Inflammatory macrophage treated with lipopolysaccharide for 4 hours (primary cell): Measurements from ENCODE around the gene POU6F2.

Experiments
- DNase-seq: peaks from one replicate; pipeline ENCODE4 v3.0.0-alpha.2; 2020

Gene POU6F2

GRCh38 chr7:39410582-39410981 lies 432.9 kb downstream of the POU6F2 start:
- no peak for DNase-seq

GRCh38 chr7:39413636-39414223 lies 436.0 kb downstream of the POU6F2 start:
- DNase-seq: no peak

DNA sequence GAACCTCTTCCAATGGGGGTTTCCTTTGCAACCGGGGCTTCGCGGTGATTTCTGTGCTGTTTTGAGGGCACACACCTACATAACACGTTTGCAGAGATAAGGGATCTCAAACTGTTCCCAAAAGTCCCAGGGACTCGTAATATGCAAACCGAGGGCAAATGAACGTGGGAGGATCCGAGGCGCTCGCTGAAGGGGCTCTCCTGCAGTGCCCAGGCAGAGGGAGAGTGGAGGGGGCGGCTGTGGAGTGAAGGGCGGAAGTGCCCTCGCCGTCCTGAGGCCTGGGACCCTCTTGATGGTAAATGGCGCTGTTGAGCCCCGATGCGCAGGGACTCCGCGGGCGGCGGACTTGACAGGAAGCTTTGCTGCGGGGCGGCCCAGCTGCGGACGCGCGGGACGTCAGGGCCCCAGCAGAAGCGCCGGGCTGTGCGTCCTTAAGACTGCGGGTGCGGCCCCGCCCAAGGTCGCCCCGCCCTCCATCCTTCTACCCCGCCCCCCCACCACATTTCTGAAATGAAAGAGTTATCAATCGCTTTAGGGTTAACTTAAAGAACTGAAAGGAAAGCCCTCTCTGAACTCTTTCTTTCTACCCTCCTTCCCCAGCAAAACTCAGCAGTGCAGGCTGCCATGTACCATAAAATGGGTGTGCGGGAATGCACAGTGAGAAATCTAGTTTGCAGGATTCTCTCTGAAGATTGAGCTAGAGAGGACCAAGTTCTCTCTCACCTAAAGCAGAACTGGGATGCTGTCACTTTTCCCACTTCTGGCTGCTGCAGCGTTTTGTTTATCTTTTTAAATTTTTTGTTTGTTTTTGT lies 436.7 kb downstream of the POU6F2 start:
- peak; percentile 33 for DNase-seq

GRCh38 chr7:39415091-39415787 lies 437.5 kb downstream of the POU6F2 start:
- DNase-seq: no peak

GRCh38 chr7:39416866-39417265 lies 439.2 kb downstream of the POU6F2 start:
- no peak for DNase-seq

GRCh38 chr7:39417642-39418041 lies 439.9 kb downstream of the POU6F2 start:
- DNase-seq: no peak

- no peak for DNase-seq
These were observed 443.5 kb downstream of the POU6F2 start for GRCh38 chr7:39421251-39421650.

- no peak for DNase-seq
These were observed 444.0 kb downstream of the POU6F2 start for GRCh38 chr7:39421661-39422060.

DNA sequence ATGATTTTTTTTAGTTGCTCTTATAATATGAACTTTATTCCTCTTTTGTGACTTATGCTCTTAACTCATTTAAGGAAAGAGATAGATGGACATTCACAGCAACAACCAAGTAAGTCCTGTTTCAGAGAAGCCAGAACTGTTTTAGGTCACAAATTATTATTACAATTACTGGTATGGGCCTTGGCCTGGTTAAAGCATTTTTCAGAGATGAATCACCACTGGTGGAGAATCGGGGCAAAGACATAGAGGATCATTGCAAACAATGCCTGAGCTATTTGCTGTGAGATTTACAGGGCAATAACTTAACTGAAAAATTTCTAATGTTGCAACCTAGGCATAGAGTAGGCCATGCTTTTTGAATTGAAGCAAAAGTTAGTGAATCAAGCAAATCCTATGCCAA lies 450.5 kb downstream of the POU6F2 start:
- DNase-seq: no peak

DNA sequence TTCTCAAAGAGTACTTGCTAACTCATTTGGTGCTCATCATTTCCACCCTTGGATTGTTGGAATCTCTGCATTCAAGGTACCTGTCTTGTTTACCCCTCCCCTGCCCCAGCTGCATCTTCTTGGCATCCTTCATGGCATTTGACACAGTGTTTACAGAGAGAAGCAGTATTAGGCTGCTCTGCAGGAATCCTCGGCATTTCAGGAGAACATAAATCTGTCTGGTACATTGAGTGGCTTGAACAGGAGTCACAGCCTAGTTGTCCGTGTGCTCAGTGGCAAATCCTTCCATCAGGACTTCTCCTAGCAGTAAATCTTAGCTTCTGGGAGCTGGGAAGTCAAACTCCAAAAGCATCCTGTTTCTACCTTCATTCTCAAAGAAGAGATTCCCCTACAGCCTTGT lies 451.7 kb downstream of the POU6F2 start:
- DNase-seq: no peak

GRCh38 chr7:39430441-39430840 lies 452.7 kb downstream of the POU6F2 start:
- no peak for DNase-seq

DNA sequence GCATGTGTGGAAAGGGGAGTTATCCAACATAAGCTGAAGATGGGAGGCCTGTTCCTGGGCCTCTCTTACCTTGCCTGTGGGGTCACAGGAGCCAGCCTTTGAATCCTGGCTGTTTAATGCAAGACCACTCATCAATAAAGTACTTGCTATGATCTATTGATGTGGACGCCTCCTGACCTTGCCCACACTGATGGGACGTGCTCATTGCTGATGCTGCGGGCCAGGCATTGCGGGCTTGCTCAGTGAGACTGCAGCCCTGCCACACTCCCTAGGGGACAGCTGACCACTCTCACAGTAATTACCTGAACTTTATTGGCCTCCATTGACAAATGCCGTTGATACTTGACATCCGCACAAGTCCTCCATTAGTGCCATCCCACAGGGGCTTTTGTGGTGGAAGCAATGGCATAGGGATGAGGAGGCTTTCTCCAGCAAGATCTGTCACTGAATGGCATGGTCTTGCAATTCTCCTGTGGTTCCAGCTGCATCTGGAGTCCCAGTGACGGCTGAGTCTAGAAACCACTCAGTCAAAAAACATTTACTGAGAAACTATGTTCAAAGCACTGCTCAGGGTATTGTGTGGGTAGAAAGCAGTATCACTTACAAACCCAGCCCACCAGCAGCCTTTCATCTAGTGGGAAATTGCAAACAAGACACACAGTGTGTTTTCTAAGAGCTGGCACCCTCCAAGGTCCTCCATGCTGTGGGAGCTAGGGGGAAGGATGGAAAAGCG lies 453.4 kb downstream of the POU6F2 start:
- DNase-seq: no peak

GRCh38 chr7:39432368-39432767 lies 454.7 kb downstream of the POU6F2 start:
- DNase-seq: no peak

- DNase-seq: no peak
These were observed 455.2 kb downstream of the POU6F2 start for GRCh38 chr7:39432807-39433416.

DNA sequence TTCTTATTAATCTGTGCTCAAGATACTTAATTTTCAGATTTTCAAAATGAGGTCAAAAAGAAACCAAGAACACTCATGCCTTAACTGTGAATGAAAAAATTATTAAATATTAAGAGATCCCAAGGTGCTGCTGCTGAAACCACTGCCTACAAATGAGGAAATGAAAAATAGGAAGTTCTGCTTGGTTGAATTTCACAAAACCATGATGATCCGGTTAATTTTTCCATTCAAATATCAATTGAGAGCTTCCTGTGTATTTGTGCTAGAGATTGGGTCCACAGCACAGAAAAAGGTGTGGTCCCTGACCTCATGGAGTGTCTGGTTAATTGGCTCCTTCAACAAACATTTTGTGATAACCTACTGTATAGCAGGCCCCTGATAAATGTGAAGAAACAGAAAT lies 455.8 kb downstream of the POU6F2 start:
- DNase-seq: peak; percentile 36

- DNase-seq: no peak
These were observed 456.3 kb downstream of the POU6F2 start for GRCh38 chr7:39434012-39434411.

- DNase-seq: no peak
These were observed 468.8 kb downstream of the POU6F2 start for GRCh38 chr7:39446546-39446945.

DNA sequence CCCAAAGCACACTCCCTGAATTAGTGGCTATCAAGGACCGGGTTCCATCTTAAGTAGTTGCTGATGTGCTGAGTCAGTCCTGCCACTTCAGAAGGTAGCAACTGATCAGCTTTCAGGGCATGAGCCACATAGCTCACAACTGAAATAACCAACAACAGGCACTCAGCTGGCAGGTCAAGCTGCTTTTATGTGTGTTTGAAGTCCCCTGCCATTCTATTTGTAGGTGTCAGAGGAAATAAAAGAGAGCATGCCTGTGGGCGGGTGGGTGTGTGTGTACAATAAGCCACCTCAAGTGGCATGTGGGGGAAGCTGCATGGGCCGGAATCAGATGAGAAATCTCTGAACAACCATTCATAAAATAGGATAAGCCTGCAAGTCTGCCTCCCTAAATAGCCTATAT lies 474.2 kb downstream of the POU6F2 start:
- no peak for DNase-seq

DNA sequence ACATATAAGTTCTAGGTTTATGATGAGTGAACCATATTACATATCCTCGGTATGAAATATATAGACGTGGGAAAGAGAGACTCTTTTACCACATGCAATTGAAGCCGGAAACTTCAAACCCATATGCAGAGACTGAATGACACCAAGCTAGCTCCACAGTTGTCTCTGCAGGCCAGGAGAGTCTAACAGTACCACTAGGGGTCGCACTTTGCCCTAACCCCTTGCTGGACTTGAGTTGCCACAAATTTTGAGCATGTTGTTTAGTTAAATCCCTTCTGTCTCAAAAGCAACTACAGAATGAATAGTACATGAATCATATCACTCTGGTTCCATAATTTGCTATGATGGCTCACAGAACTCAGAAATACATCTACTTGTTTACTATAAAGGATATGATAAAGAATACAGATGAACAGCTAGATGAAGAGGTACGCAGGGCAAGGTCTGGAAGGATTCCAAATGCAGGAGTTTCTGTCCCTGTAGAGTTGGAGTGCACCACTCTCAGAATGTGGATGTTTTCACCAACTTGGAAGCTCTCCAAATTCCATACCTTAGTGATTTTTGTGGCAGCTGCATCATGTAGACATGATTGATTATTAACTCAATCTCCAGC lies 476.1 kb downstream of the POU6F2 start:
- peak; percentile 48 for DNase-seq

- DNase-seq: no peak
These were observed 480.5 kb downstream of the POU6F2 start for GRCh38 chr7:39458061-39458745.

DNA sequence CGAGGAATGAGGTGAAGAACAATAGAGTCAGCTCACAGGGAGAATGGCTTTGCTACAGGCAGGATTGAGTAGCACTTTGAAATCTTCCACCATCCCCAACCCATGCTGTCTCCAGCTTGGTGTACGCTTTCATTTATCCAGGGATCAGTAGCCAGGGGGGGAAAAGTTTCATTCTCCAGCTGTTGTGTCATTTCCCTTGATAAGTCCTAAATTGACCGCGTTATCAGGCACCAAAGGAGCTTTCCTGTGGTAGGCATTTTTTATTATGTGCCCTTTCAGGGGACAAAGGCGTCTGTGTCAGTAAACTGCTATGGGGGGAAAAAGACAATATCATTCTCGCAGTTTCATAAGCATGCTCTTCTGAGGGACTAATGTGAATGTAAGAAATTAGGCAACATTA lies 481.9 kb downstream of the POU6F2 start:
- no peak for DNase-seq

DNA sequence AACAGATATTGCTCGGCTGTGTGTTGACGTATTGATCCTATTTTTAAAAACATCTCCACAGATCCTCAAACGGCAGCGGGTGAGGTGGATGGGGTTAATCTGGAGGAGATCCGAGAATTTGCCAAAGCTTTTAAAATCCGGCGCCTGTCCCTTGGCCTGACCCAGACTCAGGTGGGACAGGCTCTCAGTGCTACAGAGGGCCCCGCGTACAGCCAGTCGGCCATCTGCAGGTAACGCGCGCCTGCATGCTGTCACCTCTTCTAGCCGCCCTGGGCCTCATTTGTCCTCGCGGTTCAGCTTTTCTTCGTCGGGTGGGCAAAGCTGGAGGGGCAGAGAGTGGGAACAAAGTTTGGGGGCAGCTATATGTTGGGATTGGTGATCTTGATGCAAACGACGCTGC lies 482.8 kb downstream of the POU6F2 start:
- no peak for DNase-seq
